SU-DHL-6 (cell line): Measurements from ENCODE around the gene PRTG.

Source experiments
- EZH2phosphoT487 ChIP-seq: fragments of 200-600 bp; sonication (generic), shearing (Covaris generic); conservative IDR thresholded peaks from 2 replicates; pipeline ENCODE4 v1.6.1; 2018; ENCODE audit warnings: mild to moderate bottlenecking, antibody characterized with exemption, low read length, moderate library complexity, mixed read lengths
- TF ChIP-seq, protein P1 (sequence below): fragments of 200-600 bp; sonication (generic); IDR thresholded peaks from one replicate; pipeline ENCODE4 v1.5.1; 2017; ENCODE audit warnings: antibody characterized with exemption, mild to moderate bottlenecking, low read length, moderate library complexity; ENCODE audit not compliant: insufficient read depth, poor library complexity, severe bottlenecking

DNA sequence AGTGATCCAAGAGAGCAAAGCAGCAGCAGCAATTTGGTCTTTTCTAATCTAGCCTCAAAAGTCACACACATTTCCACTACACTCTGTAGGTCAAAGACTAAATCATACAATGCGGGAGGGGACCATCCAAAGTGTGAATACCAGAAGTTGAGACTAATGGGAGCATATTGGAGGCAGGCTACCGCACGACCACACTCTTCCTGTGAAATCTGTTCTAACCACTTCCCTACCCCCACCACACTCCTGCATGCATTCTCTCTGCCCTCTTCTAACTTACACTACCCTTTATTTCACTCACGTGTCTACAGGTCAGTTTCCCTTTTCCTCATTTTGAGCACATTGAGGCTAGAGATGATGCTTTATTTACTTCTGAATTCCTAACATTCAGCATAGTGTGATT lies 23.7 kb upstream of the PRTG start:
- TF ChIP-seq, protein P1, sequence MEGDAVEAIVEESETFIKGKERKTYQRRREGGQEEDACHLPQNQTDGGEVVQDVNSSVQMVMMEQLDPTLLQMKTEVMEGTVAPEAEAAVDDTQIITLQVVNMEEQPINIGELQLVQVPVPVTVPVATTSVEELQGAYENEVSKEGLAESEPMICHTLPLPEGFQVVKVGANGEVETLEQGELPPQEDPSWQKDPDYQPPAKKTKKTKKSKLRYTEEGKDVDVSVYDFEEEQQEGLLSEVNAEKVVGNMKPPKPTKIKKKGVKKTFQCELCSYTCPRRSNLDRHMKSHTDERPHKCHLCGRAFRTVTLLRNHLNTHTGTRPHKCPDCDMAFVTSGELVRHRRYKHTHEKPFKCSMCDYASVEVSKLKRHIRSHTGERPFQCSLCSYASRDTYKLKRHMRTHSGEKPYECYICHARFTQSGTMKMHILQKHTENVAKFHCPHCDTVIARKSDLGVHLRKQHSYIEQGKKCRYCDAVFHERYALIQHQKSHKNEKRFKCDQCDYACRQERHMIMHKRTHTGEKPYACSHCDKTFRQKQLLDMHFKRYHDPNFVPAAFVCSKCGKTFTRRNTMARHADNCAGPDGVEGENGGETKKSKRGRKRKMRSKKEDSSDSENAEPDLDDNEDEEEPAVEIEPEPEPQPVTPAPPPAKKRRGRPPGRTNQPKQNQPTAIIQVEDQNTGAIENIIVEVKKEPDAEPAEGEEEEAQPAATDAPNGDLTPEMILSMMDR = no peak
- no peak for TF ChIP-seq EZH2phosphoT487
